H1 (cell line): ENCODE data around the gene CRISPLD2. TPM values are rescaled to one million over a fixed set of nuclear protein-coding genes. Genes with fewer than 3 reads are reported as not detected.

Experiments used
- HDAC6 ChIP-seq: IDR thresholded peaks from one replicate; pipeline ENCODE4 v1.7.1; 2012; ENCODE audit warnings: low read depth, mild to moderate bottlenecking, inconsistent platforms, low read length, moderate library complexity
- SIX5 ChIP-seq: IDR thresholded peaks from 2 replicates; pipeline ENCODE4 v1.6.1; 2011; ENCODE audit warnings: mild to moderate bottlenecking, low read depth, low read length
- USF2 ChIP-seq: IDR thresholded peaks from 2 replicates; pipeline ENCODE4 v1.6.1; 2011; ENCODE audit warnings: low read length, improper control_type of control experiment
- polyA plus RNA-seq, 7 experiments: library from polyadenylated mRNA; depleted of rRNA in 3 of 7; stranded (reverse) in 5 of 7; unstranded in 2 of 7; fragments of >200 nt in 5 of 7; fragments of 200-250 nt in 2 of 7; gene quantifications; 1 replicate in 5 of 7; 2 replicates in 1 of 7; 4 replicates in 1 of 7; pipeline versions ENCODE4 v1.2.1 to v1.2.3, GENCODE V29; 2011 to 2013; ENCODE audit warnings: missing spikeins in 2 of 7, mixed read lengths in 2 of 7
- total RNA-seq: library from RNA; stranded (reverse); fragmentation: NEBNext Ultra II Directional; extraction: Animal tissue kit (Norgen Biotek cat#: 25700); gene quantifications from 2 replicates; pipeline ENCODE4 v1.2.1, GENCODE V29; 2021

CRISPLD2 gene
- total and polyA plus RNA-seq, 2 of the 8 experiments (the other 6 are each of a cell fraction or from before 2014, with no cell fraction given), result 2.7 to 5.1 TPM

GRCh38 chr16:84829168-84829965 is 9.6 kb downstream of the CRISPLD2 start (continued):
- TF ChIP-seq USF2 (no peak), SIX5 (no peak), HDAC6 (no peak)
